ENCODE data around the gene SLC27A5.

The SLC27A5 gene, protein sequence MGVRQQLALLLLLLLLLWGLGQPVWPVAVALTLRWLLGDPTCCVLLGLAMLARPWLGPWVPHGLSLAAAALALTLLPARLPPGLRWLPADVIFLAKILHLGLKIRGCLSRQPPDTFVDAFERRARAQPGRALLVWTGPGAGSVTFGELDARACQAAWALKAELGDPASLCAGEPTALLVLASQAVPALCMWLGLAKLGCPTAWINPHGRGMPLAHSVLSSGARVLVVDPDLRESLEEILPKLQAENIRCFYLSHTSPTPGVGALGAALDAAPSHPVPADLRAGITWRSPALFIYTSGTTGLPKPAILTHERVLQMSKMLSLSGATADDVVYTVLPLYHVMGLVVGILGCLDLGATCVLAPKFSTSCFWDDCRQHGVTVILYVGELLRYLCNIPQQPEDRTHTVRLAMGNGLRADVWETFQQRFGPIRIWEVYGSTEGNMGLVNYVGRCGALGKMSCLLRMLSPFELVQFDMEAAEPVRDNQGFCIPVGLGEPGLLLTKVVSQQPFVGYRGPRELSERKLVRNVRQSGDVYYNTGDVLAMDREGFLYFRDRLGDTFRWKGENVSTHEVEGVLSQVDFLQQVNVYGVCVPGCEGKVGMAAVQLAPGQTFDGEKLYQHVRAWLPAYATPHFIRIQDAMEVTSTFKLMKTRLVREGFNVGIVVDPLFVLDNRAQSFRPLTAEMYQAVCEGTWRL

DNA sequence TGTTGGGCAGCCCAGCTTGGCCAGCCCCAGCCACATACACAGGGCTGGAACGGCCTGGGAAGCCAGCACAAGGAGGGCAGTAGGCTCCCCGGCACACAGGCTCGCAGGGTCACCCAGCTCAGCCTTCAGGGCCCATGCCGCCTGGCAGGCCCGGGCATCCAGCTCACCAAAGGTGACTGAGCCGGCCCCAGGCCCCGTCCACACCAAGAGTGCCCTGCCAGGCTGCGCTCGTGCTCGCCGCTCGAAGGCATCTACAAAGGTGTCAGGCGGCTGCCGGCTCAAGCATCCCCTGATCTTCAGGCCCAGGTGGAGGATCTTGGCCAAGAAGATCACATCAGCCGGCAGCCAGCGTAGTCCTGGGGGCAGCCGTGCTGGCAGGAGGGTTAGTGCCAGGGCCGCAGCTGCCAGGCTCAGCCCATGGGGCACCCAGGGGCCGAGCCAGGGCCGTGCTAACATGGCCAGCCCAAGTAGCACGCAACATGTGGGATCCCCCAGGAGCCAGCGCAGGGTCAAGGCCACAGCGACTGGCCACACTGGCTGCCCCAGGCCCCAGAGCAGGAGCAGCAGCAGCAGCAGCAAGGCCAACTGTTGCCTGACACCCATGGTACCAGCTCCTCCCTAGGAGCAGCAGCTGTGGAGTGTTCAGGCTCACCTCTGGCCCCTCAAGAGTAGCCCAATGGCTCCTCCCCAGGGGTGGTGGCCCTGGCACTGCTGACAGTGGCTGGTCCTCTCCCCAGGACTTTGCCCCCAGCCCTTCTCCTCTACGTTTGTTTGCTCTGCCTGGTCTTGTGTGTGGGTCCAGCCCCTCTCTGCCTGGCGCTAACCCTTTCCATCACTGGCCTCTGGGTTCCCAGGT, at the start of gene SLC27A5:
Gene SLC27A5 (minus strand): TSS at position 640 of the 856 bp plus-strand sequence. CDS start 37 bp downstream, at position 603.
- no peaks in the 10 kb centered on the region for H3K27me3 ChIP-seq (replicated peaks; ENCODE audit: control insufficient read depth, insufficient read depth, low read length)
- H3K4me3 ChIP-seq (replicated peaks; ENCODE audit: low read depth, low read length), result no peak within 1 kb of the TSS
- peaks cover 3% of the 10 kb centered on the region for H3K36me3 ChIP-seq (ENCODE audit: control insufficient read depth, insufficient read depth, low read length)
- no peak for DNase-seq (ENCODE audit: extremely low read depth, insufficient read length)
- TF ChIP-seq, protein P1, sequence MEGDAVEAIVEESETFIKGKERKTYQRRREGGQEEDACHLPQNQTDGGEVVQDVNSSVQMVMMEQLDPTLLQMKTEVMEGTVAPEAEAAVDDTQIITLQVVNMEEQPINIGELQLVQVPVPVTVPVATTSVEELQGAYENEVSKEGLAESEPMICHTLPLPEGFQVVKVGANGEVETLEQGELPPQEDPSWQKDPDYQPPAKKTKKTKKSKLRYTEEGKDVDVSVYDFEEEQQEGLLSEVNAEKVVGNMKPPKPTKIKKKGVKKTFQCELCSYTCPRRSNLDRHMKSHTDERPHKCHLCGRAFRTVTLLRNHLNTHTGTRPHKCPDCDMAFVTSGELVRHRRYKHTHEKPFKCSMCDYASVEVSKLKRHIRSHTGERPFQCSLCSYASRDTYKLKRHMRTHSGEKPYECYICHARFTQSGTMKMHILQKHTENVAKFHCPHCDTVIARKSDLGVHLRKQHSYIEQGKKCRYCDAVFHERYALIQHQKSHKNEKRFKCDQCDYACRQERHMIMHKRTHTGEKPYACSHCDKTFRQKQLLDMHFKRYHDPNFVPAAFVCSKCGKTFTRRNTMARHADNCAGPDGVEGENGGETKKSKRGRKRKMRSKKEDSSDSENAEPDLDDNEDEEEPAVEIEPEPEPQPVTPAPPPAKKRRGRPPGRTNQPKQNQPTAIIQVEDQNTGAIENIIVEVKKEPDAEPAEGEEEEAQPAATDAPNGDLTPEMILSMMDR (IDR thresholded peaks at IDR 0.05; ENCODE audit: insufficient read depth, low read length, poor library complexity, severe bottlenecking), result no peak

DNA sequence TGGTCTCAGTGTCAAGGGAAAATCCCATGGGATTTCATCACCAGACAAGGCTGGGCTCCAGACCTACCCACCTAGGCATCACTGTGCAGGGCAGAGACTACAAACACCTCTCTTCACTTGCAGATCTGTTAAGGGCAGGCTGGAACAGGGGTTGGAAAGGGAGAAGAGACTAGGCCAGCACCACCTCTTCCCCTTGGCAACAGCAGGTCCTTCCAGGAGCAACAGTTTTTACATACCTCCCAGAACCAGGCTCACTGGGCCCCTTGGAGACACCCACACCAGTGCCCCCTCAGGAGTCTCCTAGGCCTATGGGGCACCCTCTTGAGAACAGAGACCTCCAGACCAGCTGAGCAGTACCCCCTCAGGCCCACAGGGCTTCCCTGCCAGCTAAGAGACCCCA, 49.1 kb upstream of the SLC27A5 start:
- no peaks in the 10 kb centered on the region for H3K27me3 ChIP-seq (replicated peaks; ENCODE audit: control insufficient read depth, insufficient read depth, low read length)
- peaks cover 7% of the 10 kb centered on the region for H3K36me3 ChIP-seq (ENCODE audit: control insufficient read depth, insufficient read depth, low read length)
- no peak for DNase-seq (ENCODE audit: extremely low read depth, insufficient read length)
- no peak overlapping the region for H3K4me3 ChIP-seq (replicated peaks; ENCODE audit: low read depth, low read length)
- TF ChIP-seq, protein P1 (IDR thresholded peaks at IDR 0.05; ENCODE audit: insufficient read depth, low read length, poor library complexity, severe bottlenecking), result no peak

DNA sequence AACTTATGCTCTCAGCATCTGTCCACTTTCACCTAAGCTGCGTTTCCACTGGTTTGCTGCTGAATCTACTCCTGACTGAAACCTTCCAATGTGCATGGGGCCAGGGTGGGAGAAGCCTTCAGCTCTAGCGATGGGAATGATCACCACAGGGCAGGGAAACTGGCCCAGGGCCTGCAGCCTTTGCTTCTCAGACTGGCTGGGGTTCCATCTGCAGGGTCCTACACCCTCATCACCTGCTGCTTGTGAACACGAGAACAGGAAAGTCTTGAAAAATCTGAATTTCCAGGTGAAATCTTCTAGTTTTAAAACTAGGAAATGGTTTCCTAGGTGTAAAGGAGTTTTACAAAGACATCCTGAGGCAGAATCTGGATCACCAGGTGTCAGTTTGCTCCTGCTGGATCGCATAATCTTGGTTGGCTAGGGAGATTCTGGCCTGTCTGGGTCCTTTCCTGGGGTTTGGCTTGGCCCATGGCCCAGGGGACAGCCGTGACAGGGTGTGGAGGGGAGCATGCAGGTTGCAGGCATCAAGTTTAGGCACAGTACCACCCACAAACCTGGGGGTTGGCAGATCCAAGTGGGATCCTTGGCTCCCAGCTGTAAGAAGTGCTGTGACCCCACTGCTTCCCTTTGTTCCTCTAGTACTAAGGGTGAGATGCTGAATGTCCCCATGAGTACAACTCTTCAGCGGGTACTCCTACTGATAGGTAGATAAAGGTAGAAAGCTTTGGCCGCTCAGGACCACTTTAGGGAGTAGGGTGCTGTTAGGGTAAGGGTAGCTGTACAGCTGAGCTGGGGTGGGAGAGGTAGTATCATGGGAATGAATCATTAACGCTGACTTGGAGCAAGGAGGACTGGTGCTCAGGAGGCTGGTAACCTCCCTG, 48.5 kb upstream of the SLC27A5 start:
- H3K4me3 ChIP-seq (replicated peaks; ENCODE audit: low read depth, low read length), result peak overlapping the region; percentile 91
- TF ChIP-seq, protein P1 (IDR thresholded peaks at IDR 0.05; ENCODE audit: insufficient read depth, low read length, poor library complexity, severe bottlenecking), result no peak
- H3K36me3 ChIP-seq (ENCODE audit: control insufficient read depth, insufficient read depth, low read length), result peaks cover 7% of the 10 kb centered on the region
- no peak for DNase-seq (ENCODE audit: extremely low read depth, insufficient read length)
- H3K27me3 ChIP-seq (replicated peaks; ENCODE audit: control insufficient read depth, insufficient read depth, low read length), result no peaks in the 10 kb centered on the region

DNA sequence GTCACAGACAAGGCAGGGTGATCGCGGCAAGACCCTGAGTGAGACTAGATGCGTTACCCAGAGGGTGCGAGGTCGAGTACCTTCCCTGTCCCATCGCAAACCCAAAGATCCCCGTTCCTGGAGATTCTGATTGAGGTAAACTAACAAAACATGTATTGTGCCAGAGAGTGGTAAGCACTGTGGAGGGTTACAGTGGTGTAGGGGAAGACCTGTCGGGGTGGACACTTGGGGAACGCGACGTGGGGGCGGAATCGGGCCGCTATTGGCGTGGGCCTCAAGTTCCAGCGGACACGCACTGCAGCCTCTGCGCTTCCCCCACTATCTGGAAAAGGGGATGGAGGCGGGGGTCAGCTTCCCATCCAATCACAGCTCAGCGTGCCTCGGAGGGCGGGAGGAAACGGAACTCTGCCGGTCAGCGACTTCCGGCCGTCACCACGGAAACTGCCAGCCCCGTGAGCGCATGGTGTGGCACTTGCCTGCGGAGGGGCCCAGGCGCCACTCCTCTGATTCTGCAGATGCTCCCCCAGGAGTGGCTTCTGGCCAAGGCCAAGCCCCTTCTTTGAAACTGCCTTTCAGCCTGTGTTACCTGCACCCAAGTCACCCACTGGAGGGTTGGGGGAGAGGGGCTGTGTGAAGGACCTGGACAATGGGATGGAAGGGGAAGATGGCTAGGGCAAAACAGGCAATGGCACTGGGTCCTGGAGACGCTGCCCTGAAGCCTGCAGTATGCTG, 47.6 kb upstream of the SLC27A5 start:
- TF ChIP-seq, protein P1 (IDR thresholded peaks at IDR 0.05; ENCODE audit: insufficient read depth, low read length, poor library complexity, severe bottlenecking), result no peak
- DNase-seq (ENCODE audit: extremely low read depth, insufficient read length), result peak; percentile 88
- Histone ChIP-seq H3K36me3 (ENCODE audit: control insufficient read depth, insufficient read depth, low read length) (peaks cover 7% of the 10 kb centered on the region), H3K27me3 (replicated peaks; ENCODE audit: control insufficient read depth, insufficient read depth, low read length) (no peaks in the 10 kb centered on the region), H3K4me3 (replicated peaks; ENCODE audit: low read depth, low read length) (peak overlapping the region; percentile 91)
